Middle frontal gyrus (tissue), 1 donor: Measurements from ENCODE around the gene MT1A.

Experiments
- DNase-seq: peaks from one replicate; pipeline ENCODE4 v3.0.0-alpha.2; 2015; ENCODE audit warnings: low spot score; ENCODE audit errors: extremely low spot score

Gene MT1A

GRCh38 chr16:56637814-56638750 lies at the start of gene MT1A:
TSS of gene MT1A (plus strand) at chr16:56638666. CDS start at chr16:56638739, 73 bp downstream.
- no peak for DNase-seq

- no peak for DNase-seq
These were observed 49.7 kb upstream of the MT1A start for GRCh38 chr16:56588781-56589140.

- DNase-seq = peak; percentile 56
These were observed 49.1 kb upstream of the MT1A start, which contains the start of gene MT3 for GRCh38 chr16:56589141-56590039. TSS of gene MT3 (plus strand) at chr16:56589528. CDS start at chr16:56589591, 63 bp downstream.

- DNase-seq = no peak
These were observed 46.9 kb upstream of the MT1A start for GRCh38 chr16:56591377-56592060.

GRCh38 chr16:56593573-56594291 lies 44.7 kb upstream of the MT1A start:
- DNase-seq = no peak

GRCh38 chr16:56594292-56594619 lies 44.2 kb upstream of the MT1A start:
- no peak for DNase-seq

GRCh38 chr16:56600398-56600999 lies 38.0 kb upstream of the MT1A start:
- peak; percentile 61 for DNase-seq

GRCh38 chr16:56601325-56601724 lies 37.1 kb upstream of the MT1A start:
- no peak for DNase-seq

- DNase-seq = no peak
These were observed 34.9 kb upstream of the MT1A start for GRCh38 chr16:56603589-56603988.

- DNase-seq = no peak
These were observed 33.5 kb upstream of the MT1A start for GRCh38 chr16:56604966-56605365.

- DNase-seq = no peak
These were observed 33.0 kb upstream of the MT1A start for GRCh38 chr16:56605475-56605874.

GRCh38 chr16:56606071-56606475 lies 32.4 kb upstream of the MT1A start:
- DNase-seq = no peak

- DNase-seq = no peak
These were observed 31.9 kb upstream of the MT1A start for GRCh38 chr16:56606476-56607108.

- no peak for DNase-seq
These were observed 31.3 kb upstream of the MT1A start for GRCh38 chr16:56607109-56607618.

GRCh38 chr16:56607675-56608042 lies 30.8 kb upstream of the MT1A start:
- no peak for DNase-seq

- DNase-seq = peak; percentile 90
These were observed 30.2 kb upstream of the MT1A start, which contains the start of gene MT2A for GRCh38 chr16:56608043-56608875. TSS of gene MT2A (plus strand) at chr16:56608584. CDS start at chr16:56608656, 72 bp downstream.

- DNase-seq = no peak
These were observed 29.5 kb upstream of the MT1A start for GRCh38 chr16:56608876-56609462.

GRCh38 chr16:56609463-56609921 lies 29.0 kb upstream of the MT1A start:
- no peak for DNase-seq
